Pancreas (tissue), 10 donors: Measurements from ENCODE around the gene PPP5C. TPM values are rescaled to one million over a fixed set of nuclear protein-coding genes. Genes with fewer than 3 reads are reported as not detected.

Experiments used
- ATAC-seq, 4 donors: fragments of 200-7000 bp; cut with Tn5 transposase; one replicate each; pipeline versions ENCODE4 v1.8.0 to v1.9.1; 2020; ENCODE audit warnings: mild to moderate bottlenecking in 4 of 4, moderate library complexity in 4 of 4
- DNase-seq, 6 donors: peaks; one replicate each; pipeline ENCODE4 v3.0.0-alpha.2; 2020
- FAIRE-seq: peaks from 2 replicates; lab custom pipeline; 2012; peaks lifted over from hg19 to GRCh38; lab: Jason Lieb, UNC
- H3K27ac ChIP-seq, 4 donors: fragments of 200-600 bp; sonication (generic); 1 replicate in 3 of 4; 2 replicates in 1 of 4; pipeline versions ENCODE4 v1.5.0 to v1.8.0; 2020
- H3K27me3 ChIP-seq, 4 donors: fragments of 200-600 bp; one replicate each; pipeline ENCODE4 v1.8.0; 2021
- H3K36me3 ChIP-seq, 3 donors: fragments of 200-600 bp; sonication (generic) in 1 of 3; one replicate each; pipeline versions ENCODE4 v1.5.0 to v1.8.0; 2020 to 2021
- H3K4me1 ChIP-seq, 3 donors: fragments of 200-600 bp; one replicate each; pipeline ENCODE4 v1.8.0; 2021
- H3K4me3 ChIP-seq, 4 donors: fragments of 200-600 bp; sonication (generic) in 2 of 4; one replicate each; pipeline versions ENCODE4 v1.5.0 to v1.8.0; 2020 to 2021
- H3K9me3 ChIP-seq, 4 donors: fragments of 200-600 bp; one replicate each; pipeline ENCODE4 v1.8.0; 2021
- CTCF ChIP-seq, 4 donors: fragments of 200-600 bp; sonication (generic) in 3 of 4; IDR thresholded peaks; one replicate each; pipeline versions ENCODE4 v1.5.0 to v1.8.0; 2021; ENCODE audit warnings: antibody characterized with exemption in 4 of 4
- WGBS, 2 donors: extraction: QIAGEN DNeasy Blood & Tissue Kit; methylation state at CpG; one replicate each; pipeline ENCODE4 v1.1.7; 2013; 5-methylcytosine and 5-hydroxymethylcytosine counted together
- intact Hi-C, 3 donors: fragments of 100-400 bp; cut with DNase I; formaldehyde crosslinking; loops; one replicate each; pipeline versions ENCODE4 v1.11.1 to v1.14.2; 2022
- polyA plus RNA-seq, 2 donors: library from polyadenylated mRNA; stranded (reverse); fragments of 200-250 nt; gene quantifications; one replicate each; pipeline ENCODE4 v1.2.3, GENCODE V29; 2013
- total RNA-seq, 6 donors: library from RNA; stranded (reverse); fragmentation: NEBNext Ultra II Directional in 4 of 6; extraction: Animal tissue kit (Norgen Biotek cat#: 25700) in 4 of 6; gene quantifications; one replicate each; pipeline versions ENCODE4 v1.2.1 to v1.2.4, GENCODE V29; 2021 to 2023
- donor health status: healthy with polysubstance abuse.
- donor health status: DM: no; HTN: no; CAD: no; lungs with moderate emphysema.
- donor health status: DM: no; HTN: no; CAD: no.
- donor health status: control.
- donor health status: control.
- donor health status: Bipolar disorder and iron deficiency.
- donor health status: DM: yes; HTN: yes; CAD: no.
- donor health status: DM: no; HTN: no; CAD: no.
- donor health status: DM: no; HTN: no; CAD: no.
- donor health status: DM: yes; HTN: yes; CAD: no.

The PPP5C gene
- total and polyA plus RNA-seq, 8 donors = 16.7 to 53.9 (median 23.8) TPM

DNA sequence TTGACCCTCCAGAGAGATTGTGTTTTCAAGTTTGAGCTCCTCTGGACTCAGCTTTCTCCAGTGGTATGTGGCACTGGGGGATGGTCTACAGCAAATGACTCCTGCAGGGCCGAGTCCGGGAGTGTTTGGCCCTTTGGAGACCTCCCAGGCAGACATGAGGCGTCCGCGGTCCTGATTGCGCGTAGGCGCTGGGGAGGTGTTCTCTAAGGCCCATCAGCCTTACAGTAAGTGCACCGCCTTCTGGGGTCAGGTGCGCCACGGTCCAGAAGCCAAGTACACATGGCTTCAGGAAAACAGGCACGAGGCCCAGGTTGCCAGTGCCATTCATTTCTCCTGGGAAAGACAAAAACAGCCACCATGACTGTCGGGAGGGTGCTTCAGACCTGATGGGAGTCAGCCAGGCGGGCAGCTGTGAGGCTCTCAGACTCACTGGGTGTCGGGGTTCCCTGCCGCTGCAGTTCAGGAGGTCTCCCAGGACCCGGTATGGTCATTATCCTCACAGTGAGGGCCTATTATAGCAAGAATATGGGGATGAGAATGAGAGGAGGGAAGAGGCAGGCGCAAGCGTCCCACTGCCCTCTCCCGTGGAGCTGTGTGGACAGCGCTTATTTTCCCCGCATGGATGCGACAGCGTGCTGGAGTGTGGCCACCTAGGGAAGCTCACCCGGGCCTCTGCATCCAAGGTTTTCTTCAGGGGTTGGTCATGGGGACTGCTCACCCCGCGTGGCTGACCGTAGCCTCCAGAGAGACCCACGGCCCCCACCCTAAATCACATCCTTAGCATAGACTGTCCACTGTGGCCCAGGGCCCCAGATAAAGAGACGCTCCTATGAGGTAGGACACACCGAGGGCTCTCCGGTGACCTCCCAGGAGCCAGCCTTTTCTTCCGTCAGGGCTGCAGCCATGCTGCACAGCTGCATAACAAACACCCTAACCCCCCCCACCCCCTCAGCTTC, 44.7 kb downstream of the PPP5C start:
- WGBS, 2 donors = 90 to 91% methylated on average over 33 of the region's 33 CpGs
- H3K4me1 ChIP-seq = no peaks in the 10 kb centered on the region
- no peak for FAIRE-seq
- H3K27me3 ChIP-seq = no peaks in the 10 kb centered on the region
- no peaks in the 10 kb centered on the region for H3K9me3 ChIP-seq
- peaks cover 4 to 17% (median 12%) of the 10 kb centered on the region in 3 donors for H3K36me3 ChIP-seq
- DNase-seq = peak in 3 of 6 donors; percentile 19 to 52 (median 51)
- no peak for TF ChIP-seq CTCF (IDR thresholded peaks at IDR 0.05)
- intact Hi-C loops = loop anchor here in 2 of 3 donors (5.0 kb wide), 3 partner anchors 96 to 109 kb away; no protein-coding TSS in a partner anchor
- no peak overlapping the region for H3K4me3 ChIP-seq
- H3K27ac ChIP-seq = no peak overlapping the region
- ATAC-seq = no peak

DNA sequence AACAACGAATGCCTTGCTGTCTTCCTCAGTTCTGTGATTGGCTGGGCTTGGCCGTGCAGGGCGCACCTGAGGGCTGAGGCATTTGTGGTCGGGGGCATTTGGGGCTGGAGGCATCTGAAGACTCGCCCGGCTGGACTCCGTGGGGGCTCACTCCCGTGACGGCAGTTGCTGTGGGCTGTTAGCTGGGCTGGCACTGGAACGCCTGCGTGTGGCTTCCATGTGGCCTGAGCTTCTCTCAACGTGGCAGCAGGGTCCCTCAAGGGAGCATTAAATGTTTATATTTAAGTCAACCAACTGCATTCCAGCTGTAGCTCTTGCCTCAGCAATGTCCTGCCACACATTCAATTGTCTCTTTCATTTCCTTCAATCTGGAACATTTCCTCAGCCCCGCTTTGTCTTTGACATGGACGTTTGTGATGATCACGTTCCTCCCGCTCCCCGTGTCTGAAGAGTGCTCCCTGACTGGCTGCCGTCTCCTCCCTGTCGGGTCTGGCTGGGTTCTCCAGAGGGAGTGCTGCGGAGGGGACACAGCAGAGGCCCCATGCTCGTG, 45.4 kb downstream of the PPP5C start:
- intact Hi-C loops = loop anchor here in 2 of 3 donors (5.0 kb wide), 3 partner anchors 95 to 110 kb away; no protein-coding TSS in a partner anchor
- no peaks in the 10 kb centered on the region for H3K9me3 ChIP-seq
- H3K27ac ChIP-seq = no peak overlapping the region
- ATAC-seq (no peak), FAIRE-seq (no peak), DNase-seq (peak in 2 of 6 donors; percentile 24 to 65)
- WGBS, 2 donors = 77 to 78% methylated on average over 21 of the region's 21 CpGs
- peaks cover 4 to 17% (median 12%) of the 10 kb centered on the region in 3 donors for H3K36me3 ChIP-seq
- H3K27me3 ChIP-seq = no peaks in the 10 kb centered on the region
- TF ChIP-seq CTCF (IDR thresholded peaks at IDR 0.05) = no peak
- no peak overlapping the region for H3K4me3 ChIP-seq
- no peaks in the 10 kb centered on the region for H3K4me1 ChIP-seq

GRCh38 chr19:46392837-46393236, 46.0 kb downstream of the PPP5C start:
- no peak for TF ChIP-seq CTCF (IDR thresholded peaks at IDR 0.05)
- H3K9me3 ChIP-seq = no peaks in the 10 kb centered on the region
- H3K4me3 ChIP-seq = no peak overlapping the region
- no peaks in the 10 kb centered on the region for H3K27me3 ChIP-seq
- no peaks in the 10 kb centered on the region for H3K4me1 ChIP-seq
- no peak overlapping the region for H3K27ac ChIP-seq
- DNase-seq (no peak), ATAC-seq (no peak), FAIRE-seq (no peak)
- intact Hi-C loops = loop anchor here in 2 of 3 donors (5.0 kb wide), 3 partner anchors 94 to 111 kb away; no protein-coding TSS in a partner anchor
- H3K36me3 ChIP-seq = peaks cover 0 to 17% (median 12%) of the 10 kb centered on the region in 3 donors
- 54 to 57% methylated on average over 4 of the region's 4 CpGs for WGBS, 2 donors

- intact Hi-C loops = loop anchor here in 2 of 3 donors (5.0 kb wide), 3 partner anchors 94 to 111 kb away; no protein-coding TSS in a partner anchor
- DNase-seq = peak in 2 of 6 donors; percentile 50 to 55
These were observed 46.8 kb downstream of the PPP5C start for GRCh38 chr19:46393456-46394401.

More at GRCh38 chr19:46393456-46394401, 46.8 kb downstream of the PPP5C start:
- H3K4me3 ChIP-seq = no peak overlapping the region
- H3K9me3 ChIP-seq = no peaks in the 10 kb centered on the region
- no peaks in the 10 kb centered on the region for H3K27me3 ChIP-seq
- H3K4me1 ChIP-seq = no peaks in the 10 kb centered on the region
- TF ChIP-seq CTCF (IDR thresholded peaks at IDR 0.05) = no peak
- FAIRE-seq (no peak), ATAC-seq (peak in 2 of 4 donors; percentile 18 to 22)
- no peak overlapping the region for H3K27ac ChIP-seq
- 68 to 71% methylated on average over 21 of the region's 21 CpGs for WGBS, 2 donors
- H3K36me3 ChIP-seq = peaks cover 0 to 17% (median 12%) of the 10 kb centered on the region in 3 donors
